NCI-H1105 treated with DMSO at 0.1 percent for 48 hours (cell line): ENCODE measurements around the gene SOCS1.

Experiments used
- DNase-seq: peaks from one replicate; lab custom pipeline; 2025; lab: John Stamatoyannopoulos, UW

The SOCS1 gene

DNA sequence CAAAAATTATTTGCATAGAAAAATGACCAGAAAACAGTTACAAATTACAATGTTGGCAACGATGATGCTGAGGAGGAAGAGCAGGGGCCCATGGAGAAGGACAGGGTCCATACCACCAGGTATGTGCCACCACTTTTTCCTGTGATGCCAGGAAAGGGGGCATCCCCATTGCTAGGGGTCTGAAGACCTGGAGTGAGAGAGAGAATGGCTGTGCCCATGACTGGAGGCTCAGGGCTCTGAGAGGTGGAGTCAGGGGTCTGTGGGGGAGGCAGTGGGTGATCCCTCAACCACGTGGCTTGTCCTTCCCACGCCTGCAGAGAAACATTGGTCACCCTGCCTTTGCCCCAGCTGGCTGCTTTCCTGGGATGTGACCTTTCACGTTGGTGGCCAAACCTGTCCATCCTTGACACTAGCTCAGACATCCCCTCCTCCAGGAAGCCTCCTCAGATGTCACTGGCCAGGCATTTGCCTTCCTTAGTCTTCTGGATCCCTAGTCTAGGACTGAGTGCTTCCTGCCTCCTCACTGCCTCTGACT lies 51.4 kb downstream of the SOCS1 start:
- no peak for DNase-seq
